ENCODE measurements around the gene LDB2. TPM values are rescaled to one million over a fixed set of nuclear protein-coding genes. Genes with fewer than 3 reads are reported as not detected.

LDB2 gene
- total and polyA plus RNA-seq, 2 experiments from 2014 or later, result 48.6 to 80.1 TPM

- H3K27me3 Mint-ChIP-seq (ENCODE audit: insufficient read depth, low read depth, poor library complexity), result no peaks in the 10 kb centered on the region
- no peaks in the 10 kb centered on the region for H3F3A ChIP-seq (replicated peaks; ENCODE audit: low read depth)
- peaks cover 35% of the 10 kb centered on the region for H3K36me3 Mint-ChIP-seq (ENCODE audit: low read depth)
- H3K9me2 ChIP-seq (ENCODE audit: insufficient read depth), result no peaks in the 10 kb centered on the region; the same call in 1 of the 2 replicates
- H2AFZ ChIP-seq, result no peak overlapping the region
- no peak overlapping the region for H3K27ac Mint-ChIP-seq
- H3K4me2 ChIP-seq, result no peak overlapping the region
- no peak overlapping the region for H3K4me3 Mint-ChIP-seq
- ATAC-seq (no peak), DNase-seq (ENCODE audit: low spot score) (no peak)
- H3K27me3 ChIP-seq (ENCODE audit: insufficient read depth), result no peaks in the 10 kb centered on the region
- H3K27ac ChIP-seq (ENCODE audit: low read depth), result no peak overlapping the region
- H3K9me3 Mint-ChIP-seq, result peaks cover 7% of the 10 kb centered on the region; the same call in 2 of the 3 replicates
- no peaks in the 10 kb centered on the region for H3K79me2 ChIP-seq (replicated peaks; ENCODE audit: insufficient read depth)
- H3K36me3 ChIP-seq (ENCODE audit: insufficient read depth), result 0 out of 2 replicates have a peak, but pooled peaks cover 3% of the 10 kb centered on the region
- peaks cover 2% of the 10 kb centered on the region; the same call in 1 of the 2 replicates for H4K20me1 ChIP-seq (replicated peaks; ENCODE audit: insufficient read depth)
- no peaks in the 10 kb centered on the region for H3K4me1 ChIP-seq (ENCODE audit: insufficient read depth)
- H3K4me3 ChIP-seq, result no peak overlapping the region
- H3K4me1 Mint-ChIP-seq, result peaks cover 4% of the 10 kb centered on the region; the same call in 2 of the 3 replicates
- TF ChIP-seq EZH2phosphoT487 (IDR thresholded peaks at IDR 0.05; ENCODE audit: unreplicated experiment) (no peak), ZNF462 (CRISPR knock-in tag; IDR thresholded peaks at IDR 0.05) (no peak), ETS1 (IDR thresholded peaks at IDR 0.05) (no peak), ZNF114 (CRISPR knock-in tag; IDR thresholded peaks at IDR 0.05) (no peak), EZH2 (IDR thresholded peaks at IDR 0.05; ENCODE audit: low read depth, unreplicated experiment) (no peak), NANOG (IDR thresholded peaks at IDR 0.05; ENCODE audit: borderline replicate concordance) (no peak)
Observed at GRCh38 chr4:16667464-16667863, 231.0 kb downstream of the LDB2 start.
